Ecto neural progenitor cell (in vitro differentiated cells): ENCODE data around the gene MTREX.

Experiments used
- DNase-seq: peaks from one replicate; pipeline ENCODE4 v3.0.0-alpha.2; 2018; ENCODE audit warnings: low spot score

MTREX gene

DNA sequence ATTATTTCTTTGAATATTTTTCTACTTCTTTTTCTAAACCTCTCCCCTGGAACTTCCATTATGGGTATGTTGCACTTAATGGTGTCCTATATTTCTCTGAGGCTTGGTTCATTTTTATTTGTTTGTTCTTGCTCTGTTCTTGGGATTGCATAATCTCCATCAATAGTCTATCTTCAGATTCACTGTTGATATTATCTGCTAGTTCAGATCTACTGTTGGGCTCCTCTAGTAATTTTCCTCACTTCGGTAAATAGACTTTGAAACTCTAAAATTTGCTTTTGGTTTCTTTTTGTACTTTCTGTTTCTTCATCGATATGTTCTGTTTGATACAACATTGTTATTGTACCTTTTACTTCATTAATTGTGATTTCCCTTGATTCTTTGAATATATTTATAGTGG is 76.3 kb downstream of the MTREX start:
- DNase-seq: no peak

DNA sequence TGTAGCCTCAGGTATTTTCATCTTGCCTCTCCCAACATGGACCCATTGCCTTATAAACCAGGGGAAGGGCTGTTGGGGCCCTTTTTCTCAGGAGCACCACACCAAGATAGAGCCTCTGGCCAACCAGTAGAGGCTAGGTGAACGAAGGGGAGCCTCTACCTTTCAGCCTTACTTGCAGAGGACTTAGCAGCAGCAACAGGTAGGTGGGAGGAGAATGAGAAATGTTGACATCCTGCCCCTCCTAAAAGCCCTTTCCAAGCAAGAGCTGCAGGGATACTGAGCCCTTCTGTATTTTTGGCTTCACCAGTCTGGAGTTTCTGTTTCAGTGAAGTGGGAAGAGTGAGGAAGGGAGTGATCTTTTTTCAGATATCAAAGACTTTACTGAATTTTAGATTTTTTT is 77.4 kb downstream of the MTREX start:
- no peak for DNase-seq

DNA sequence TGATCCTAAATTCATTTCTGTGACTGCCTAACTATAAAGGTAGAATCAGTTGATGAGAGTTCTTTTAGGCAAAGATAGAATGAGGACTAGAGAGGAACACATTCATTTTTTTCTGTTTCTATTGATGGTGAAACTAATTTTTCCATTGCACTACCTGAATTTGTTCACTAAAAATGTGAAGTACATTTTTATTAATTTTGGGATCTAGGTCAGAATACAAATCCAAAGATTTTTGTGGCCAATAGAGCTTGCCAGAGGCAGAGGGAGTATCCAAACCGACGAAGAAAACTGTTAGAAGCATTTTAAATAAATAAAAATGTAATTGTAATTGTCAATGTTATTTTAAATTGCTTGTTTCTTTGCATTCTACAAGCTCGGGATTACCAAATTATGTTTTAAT is 78.1 kb downstream of the MTREX start:
- DNase-seq: no peak

DNA sequence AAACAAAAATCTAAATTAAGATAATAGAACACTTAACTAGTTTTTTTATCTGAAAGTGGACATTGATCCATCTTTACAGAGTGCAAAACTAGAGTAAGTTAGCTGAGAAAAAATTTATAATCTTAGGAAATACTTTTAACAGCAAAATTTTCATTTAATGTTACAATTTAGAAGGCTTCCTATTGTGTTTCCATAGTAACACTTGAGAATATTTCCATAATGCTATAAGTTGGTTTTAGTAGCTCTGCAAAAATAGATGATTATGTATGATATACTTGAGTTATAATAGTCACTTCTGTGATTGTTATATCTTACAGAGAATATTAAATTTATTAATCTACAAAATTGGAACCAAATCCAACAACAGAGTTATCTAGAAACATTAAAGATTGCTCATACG is 78.6 kb downstream of the MTREX start:
- no peak for DNase-seq

DNA sequence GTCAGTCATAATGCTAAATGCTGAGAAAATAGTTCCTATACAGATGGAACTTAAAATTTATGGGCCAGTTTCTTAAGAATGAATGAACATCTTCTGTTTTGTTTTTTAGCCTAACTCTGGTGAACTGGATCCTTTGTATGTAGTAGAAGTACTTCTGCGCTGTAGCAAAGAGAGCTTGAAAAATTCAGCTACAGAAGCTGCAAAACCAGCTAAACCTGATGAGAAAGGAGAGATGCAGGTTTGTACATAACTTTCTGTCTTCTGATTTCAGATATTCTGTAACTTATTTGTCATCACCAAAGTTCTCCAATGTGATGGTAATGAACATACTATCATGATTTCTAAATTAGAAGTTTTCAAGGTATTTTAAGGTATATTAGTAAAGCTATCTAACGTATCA is 80.1 kb downstream of the MTREX start:
- DNase-seq: no peak

DNA sequence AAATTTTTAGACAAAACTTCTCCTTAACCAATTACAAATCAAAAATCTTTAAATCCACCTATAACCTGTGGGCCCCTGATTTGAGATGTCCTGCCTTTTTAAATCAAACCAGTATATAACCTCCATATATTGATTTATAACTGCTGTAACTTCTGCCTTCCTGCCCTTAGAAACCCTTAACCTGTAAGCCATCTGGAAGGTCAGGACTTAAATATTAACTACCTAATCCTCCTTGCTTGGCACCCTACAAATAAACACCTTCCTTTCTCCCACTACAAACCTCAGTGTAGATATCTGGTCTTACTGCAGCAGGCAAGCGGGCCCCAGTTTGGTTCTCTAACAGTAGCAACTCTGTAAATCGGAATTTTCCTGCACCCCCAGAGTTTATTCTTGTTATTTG is 83.9 kb downstream of the MTREX start:
- DNase-seq: no peak

DNA sequence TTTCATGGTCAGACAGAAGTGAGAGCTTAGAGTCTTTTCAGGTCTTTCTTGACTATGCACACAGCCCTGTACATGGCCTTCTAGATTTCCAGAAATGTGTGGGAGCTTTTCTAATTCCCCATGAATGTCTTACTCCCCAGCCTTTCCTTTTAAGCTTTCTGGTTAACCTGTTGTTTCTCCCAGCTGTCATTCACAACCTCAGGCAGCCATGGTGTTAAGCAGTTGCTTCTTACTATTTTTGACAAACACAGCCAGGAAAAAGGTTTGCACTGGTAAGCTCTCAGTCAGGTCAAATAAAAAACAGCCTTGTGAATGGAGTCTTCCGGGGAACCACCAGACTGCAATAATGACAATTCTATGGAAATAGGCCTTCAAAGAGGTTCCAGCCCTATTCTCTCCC is 84.9 kb downstream of the MTREX start:
- DNase-seq: no peak

DNA sequence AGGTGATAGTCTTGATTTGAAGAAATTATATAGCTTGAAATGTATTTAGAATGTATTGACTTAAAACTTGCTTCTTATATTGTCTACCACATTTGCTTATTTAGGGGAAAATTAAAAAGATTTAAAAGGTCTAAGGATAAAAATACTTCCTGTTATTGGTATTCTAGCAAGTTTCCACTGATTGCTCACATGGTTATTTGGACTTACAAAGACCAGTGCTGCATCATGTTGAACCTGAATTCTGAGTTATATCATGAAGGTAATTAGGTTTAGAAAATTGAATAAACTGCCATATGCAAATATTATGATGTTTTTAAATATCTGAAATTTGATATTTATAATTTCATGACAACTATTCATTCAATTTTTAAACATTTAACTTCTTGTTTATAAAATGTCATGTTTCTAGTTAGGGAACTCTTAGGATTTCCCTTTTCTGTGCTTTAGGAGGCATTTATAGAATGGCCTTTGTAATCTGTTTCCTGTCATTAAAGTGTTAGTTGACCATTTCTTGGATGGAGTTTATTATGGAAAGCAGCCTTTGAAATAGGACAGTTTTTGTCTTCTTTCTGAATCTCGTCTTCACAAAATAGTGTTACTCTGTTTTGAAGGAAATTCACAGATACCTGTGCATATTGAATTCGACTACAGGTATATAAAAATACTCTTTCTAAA is 85.8 kb downstream of the MTREX start:
- no peak for DNase-seq

DNA sequence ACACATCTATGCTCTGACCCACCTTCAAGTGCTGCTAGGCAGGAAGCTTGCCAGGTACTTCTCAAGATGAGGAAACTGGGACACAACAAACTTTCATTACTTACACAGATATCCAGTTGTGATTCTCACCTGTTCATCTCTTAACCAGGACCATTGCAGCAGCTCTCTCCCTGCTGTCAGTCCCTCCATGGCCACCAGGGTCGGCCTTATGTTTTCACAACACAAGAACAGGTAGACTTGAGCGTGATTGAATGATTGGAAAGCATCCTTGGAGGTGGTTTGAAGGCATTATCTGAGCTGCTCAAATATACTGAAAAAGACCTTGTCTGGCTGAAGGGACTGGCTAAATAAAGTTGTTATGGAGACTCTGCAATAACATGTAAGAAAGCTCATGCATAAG is 94.4 kb downstream of the MTREX start:
- no peak for DNase-seq

DNA sequence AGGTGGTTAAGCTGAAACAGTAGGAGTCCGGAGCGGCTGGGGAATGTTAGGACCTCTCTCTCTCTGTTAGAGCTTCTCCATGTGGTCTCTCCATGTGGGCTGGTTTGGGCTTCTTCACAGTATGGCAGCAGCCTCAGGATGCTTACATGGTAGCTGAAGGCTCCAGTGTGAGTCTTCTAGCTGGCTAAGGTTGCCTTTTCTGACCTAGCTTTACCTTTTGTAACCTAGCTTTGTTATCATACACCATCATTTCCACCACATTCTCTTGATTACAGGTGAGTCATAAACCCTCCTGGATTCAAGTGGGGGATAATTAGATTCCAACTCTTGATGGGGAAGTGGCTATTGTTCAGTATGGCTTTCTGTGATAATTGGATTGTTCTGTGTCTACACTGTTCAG is 98.5 kb downstream of the MTREX start:
- no peak for DNase-seq

DNA sequence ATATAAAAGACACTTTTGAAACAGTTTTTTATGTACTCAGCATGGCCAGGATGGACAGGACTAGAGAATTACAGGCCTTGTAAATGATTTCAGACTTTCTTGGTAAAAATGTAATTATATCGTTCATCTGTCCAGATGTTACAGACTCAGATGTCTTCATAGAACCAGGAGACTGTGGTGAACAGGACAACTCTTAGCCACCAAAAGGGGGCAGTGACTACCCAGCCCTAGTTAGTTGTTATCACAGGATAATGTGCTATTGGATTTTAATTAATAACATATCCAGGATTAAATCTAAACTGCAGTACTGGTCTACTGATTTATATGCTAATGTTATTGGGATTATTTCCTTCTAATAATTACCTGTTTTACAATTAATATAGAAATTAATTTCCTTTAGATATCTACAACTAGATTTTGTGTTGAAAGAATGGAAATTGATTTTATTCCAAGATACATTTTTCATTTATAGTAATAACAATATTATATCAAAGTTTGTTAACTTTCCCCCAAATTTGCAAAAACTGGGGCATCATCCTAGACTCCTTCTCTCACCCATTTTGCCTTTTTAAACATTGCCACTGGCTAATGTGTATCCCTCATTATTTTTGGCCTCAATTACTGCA is 99.4 kb downstream of the MTREX start:
- no peak for DNase-seq

DNA sequence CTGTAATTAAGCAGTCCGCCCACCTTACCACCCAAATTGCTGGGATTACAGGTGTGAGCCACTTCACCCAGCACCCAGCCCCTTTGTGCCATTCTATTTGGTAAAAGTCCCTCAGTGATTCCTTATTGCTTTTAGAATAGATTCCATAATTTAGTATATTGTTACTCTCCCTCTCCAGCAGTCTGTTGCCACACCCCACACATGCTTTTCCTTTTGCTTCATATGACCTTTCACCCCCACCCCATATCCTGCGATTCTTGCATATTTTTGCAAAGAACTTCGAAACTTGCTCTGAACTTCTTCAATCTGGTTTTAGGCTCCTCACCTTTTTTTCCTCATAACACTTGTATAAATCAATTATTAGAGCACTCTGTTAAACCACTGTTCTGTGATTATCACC is 100.2 kb downstream of the MTREX start:
- DNase-seq: no peak

DNA sequence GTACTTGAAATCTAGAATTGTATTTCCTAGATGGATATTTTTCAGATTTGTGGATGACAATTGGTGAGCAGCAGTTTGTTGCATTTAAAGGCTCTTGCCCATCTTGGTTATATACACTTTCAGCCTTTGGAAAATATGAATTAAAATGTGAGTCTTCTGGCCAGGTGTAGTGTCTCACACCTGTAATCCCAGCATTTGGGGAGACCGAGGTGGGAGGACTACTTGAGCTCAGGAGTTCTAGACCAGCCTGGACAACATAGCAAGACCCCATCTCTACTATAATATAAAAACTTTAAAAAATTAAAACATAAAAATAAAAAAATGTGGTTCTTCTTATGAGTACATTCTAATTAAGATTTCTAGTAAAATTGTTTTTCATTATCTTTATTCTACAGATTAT is 102.0 kb downstream of the MTREX start:
- no peak for DNase-seq

DNA sequence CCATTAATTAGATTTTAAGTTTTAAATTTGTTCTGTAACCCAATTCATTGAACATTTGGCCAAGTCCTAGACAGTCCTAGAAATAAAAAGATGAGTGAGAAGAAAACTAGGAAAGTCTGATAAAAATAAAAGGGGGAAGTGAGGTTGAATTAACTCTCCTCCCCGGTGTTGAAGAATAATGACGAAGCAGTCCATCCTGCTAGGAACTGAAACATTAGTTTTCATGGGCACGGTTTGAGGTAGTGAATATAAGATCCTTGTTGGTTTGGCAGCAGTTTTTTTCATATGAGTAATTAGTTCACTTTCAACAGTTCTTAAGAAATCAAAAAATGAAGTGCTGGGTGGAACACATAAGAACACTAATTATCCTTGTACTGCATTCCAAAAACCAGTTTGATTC is 103.1 kb downstream of the MTREX start:
- DNase-seq: no peak

DNA sequence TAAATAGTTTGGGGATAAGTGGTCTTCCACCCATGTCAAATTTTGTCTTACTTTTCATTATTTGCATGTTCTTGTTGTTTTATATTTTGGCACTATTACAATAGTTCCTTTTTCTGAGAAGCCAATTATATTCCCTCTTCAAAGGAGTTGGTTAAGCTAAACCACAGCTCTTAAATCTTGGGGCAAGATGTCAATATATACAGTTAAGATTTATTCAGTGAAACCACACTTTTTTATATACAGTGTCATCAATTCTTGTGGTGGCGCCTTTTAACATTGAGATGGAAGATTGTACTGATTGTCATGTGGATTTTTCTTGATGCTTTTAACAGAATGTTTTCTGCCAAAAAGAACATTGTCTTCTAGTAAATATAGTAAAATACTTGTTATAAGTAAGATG is 104.1 kb downstream of the MTREX start:
- DNase-seq: no peak

DNA sequence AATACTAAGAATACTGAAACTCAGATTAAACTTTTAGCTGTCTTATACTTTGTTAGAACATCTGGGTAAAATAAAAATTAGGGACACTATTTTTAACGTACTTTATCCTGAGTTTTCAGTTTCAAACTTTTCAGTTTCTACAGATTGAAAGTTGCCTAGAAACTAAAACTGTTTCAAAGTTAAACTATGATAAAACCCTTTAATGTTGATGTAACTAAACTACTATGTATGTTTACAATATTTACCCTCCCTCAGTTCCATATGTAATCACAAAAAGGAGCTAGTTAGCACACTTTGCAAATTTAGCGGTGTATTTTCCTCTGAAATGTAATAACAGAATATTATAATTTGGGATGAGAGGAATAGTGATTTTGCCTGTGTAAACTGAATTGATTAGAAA is 105.9 kb downstream of the MTREX start:
- DNase-seq: no peak

DNA sequence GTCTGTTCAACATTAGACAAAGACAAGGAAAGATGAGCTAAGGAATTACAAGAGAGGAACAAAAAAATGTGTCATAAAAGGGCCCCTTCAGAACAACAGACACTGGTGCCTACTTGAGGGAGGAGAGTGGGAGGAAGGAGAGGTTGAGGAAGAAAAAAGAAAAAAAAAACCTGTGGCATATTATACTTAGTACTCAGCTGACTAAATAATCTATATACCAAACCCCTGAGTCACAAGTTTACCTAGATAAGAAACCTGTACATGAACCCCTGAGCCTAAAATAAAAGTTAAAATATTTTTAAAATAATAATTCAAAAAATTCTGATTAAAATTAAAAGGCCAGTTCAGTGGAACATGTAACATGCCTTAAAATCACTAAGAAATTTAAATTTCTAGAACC is 107.3 kb downstream of the MTREX start:
- no peak for DNase-seq

DNA sequence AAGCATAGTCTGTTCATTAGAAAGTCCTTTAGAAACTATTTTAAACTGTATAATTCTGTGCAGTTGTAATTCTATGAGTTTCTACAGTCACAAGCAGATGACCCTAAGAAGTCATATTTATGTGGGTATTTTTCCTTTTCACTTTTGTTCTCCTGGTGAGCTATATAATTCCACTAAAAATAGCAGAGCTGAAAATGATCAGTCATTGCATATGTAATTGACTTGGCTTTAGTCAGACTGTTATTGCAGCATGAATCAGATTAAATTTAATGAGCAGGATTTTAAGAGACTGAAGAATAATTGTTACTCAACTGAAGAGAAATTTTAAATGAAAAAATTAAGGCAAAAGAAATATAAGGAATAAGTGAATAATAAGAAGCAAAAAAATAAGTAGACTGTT is 108.5 kb downstream of the MTREX start:
- DNase-seq: no peak

DNA sequence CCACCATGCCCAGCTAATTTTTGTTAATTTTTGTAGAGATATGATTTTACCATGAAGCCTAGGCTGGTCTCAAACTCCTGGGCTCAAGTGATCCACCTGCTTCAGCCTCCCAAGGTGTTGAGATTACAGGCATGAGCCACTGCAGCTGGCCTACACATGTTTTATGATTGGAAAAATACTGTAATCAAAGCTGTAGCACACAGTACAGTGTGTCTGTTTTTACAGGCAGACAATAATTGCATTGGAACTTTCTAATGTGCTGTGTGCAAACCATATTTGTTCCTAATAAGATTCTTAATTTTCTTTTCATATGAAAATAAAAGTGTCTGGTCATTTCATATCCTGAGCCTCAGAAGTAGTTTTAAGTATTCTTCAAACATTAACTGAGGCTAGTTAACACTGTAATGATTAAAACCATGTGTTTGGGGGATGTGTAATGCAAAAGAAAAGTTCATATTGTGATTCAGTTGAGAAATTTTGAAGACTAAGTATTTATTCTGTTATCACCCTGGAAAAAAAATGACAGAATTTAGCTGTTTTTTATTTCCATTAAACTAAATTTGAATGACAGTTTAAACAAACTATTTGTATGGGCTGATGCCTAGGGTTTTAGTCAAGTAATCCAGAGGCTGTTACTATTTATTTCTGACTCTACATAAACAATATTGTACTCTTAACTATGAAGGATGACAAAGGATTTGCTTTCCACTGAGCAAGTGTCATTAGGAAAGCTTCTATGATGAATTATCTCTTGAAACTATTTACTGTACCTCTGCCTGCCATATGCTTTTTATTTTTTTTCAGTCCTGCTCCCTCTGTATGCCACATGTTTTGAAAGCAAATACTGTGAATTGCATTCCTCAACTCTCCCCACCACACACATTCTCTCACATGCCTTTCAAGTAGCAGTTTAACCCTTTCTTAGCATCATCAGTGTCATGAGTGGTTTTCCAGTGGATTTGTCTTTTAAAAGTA is 111.5 kb downstream of the MTREX start:
- no peak for DNase-seq

DNA sequence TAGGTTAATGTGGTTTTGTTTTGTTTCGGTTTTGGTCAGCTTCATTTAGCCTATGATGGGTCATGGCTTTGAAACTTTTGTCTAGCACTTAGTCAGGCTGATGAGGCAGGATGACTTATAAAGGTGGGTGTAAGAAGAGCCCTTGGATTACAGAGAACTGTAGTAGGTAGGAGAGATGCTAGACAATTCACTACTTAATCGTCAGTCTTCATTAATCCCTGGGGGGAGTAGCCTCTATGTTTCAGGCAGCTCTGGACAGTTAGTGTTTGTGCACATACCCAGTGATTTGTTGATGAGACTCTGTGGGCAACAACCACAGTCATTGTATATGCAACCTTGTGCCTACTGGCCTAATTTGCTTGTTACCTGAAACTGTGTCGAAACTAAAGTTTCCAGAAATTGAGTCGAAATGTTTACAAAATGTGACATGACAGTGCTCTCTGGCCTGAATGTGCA is 113.3 kb downstream of the MTREX start:
- DNase-seq: no peak

DNA sequence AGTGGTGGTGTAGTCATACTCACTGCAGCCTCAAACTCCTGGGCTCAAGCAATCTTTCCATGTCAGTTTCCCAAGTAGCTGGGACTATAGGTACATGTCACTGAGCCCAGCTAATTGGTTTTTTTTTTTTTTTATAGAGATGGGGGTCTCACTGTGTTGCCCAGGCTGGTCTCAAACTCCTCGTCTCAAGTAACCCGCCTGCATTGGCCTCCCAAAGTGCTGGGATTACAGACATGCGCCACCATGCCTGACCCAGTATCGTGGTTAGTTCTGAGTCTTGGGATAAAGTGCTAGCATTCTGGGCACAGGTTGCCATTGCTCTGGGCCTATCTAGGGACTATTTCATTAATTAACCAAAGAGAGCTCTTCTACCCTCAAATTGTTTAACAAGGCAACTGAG is 118.7 kb downstream of the MTREX start:
- no peak for DNase-seq

DNA sequence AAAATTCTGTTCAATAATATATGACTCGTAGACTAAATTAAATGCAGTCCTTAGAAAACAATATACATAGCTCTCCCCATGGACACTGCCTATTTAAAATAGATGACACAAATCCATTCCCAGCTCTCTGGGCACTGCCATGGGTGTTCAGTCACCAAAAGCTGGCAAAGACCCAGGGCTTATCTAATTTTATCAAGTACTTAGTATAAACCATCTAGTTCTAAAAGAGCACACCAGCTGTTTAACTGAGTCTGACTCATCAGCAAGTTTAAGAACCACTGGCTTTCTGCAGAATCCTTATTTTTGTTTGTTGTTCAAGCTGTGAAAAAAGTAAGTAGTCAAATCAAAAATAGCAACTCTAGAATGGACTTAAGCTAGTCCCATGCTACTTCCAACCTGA is 119.4 kb downstream of the MTREX start:
- no peak for DNase-seq

DNA sequence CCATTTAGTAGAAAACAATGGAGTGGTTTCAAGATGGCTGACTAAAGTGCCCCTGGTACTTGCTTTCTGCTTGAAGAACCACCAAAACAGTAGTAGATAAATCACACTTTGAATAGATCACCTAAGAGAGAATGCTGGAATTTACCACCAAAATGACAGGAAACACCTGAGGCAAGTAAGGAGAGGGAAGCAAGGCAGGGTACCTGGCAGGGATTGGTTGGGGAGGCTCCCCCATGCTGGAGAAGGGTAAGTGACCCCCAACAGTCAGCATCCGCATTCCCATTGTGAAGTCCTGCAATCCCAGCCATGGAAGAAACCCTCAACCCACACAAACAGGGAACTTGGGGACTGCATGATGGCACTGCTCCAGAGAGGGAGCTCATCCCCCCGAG is 121.4 kb downstream of the MTREX start:
- DNase-seq: no peak
